ENCODE results near the gene LARP1.
"Not testable (repeated sequence)": the region's sequence is repeated elsewhere in the genome, so short reads cannot be mapped to it uniquely, and the experiment has no call there.

LARP1 gene

DNA sequence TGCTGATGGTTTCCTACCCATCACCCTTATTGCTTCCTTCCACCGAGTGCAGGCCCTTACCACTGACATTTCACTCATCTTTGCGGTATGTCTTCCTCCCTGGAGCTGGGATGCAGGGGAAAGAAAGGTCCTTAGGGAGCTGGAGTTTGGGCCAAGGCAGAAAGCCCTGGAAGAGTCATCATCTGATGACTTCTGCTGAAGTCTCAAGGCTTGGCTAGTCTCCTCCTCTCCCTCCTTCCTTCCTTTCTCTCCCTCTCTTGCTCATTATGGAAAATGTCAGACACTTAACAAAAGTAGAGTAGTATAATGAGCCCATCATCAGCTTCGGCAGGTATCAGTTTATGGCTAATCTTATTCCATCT, 40.0 kb downstream of the LARP1 start:
- no peak for DNase-seq

DNA sequence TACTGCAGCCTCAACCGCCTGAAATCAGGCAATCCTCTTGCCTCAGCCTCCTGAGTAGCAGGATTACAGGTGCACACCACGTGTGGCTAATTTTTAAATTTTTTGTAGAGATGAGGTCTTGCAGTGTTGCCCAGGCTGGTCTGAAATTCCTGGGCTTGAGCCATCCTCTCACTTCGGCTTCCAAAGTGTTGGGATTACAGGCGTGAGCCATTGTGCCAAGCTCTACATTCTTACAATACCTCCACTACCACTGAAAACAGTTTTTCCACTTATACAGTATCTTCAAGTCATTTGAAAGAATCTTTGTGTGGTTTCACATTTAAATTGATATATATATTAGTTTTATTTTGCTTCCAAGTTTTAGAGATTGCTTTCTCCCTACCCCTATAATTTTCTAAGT, 42.6 kb downstream of the LARP1 start:
- DNase-seq: no peak

GRCh38 chr5:154800582-154800981, 45.4 kb downstream of the LARP1 start:
- no peak for DNase-seq

- no peak for DNase-seq
Measured at GRCh38 chr5:154801083-154801482, 45.9 kb downstream of the LARP1 start.

- no peak for DNase-seq
Measured at GRCh38 chr5:154802050-154802449, 46.9 kb downstream of the LARP1 start.

DNA sequence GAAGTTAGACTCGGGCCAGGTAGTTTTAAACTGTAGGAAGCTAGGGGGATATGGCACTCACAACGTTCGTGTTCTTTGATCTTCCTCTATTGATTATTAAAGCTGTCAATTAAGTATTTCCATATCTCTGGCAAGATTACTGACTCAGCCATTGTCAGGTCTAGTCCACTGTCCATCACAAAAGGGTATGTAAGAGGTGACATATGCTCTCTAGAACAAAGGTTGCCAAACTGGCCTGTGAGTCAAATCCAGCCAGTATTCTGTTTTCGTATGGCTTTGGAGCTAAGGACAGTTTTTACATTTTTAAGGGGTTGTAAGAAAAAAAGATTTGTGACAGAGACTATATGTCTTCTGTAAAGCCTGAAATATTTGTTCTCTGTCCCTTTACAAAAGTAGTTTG, 51.0 kb downstream of the LARP1 start:
- DNase-seq: no peak

DNA sequence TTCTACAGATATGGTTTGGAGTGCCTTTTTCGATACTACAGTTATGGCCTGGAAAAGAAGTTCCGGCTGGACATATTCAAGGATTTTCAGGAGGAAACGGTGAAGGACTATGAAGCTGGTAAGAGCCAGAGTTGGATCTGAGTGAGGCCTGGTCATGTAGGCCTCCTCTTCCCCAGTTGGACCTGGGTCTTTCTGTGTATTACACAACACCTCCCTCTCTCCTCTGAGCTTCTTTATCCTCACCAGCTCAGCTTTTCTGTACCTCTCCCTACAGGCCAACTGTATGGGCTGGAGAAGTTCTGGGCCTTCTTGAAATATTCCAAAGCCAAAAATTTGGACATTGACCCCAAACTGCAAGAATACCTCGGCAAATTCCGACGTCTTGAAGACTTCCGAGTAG, 56.1 kb downstream of the LARP1 start:
- DNase-seq: no peak

DNA sequence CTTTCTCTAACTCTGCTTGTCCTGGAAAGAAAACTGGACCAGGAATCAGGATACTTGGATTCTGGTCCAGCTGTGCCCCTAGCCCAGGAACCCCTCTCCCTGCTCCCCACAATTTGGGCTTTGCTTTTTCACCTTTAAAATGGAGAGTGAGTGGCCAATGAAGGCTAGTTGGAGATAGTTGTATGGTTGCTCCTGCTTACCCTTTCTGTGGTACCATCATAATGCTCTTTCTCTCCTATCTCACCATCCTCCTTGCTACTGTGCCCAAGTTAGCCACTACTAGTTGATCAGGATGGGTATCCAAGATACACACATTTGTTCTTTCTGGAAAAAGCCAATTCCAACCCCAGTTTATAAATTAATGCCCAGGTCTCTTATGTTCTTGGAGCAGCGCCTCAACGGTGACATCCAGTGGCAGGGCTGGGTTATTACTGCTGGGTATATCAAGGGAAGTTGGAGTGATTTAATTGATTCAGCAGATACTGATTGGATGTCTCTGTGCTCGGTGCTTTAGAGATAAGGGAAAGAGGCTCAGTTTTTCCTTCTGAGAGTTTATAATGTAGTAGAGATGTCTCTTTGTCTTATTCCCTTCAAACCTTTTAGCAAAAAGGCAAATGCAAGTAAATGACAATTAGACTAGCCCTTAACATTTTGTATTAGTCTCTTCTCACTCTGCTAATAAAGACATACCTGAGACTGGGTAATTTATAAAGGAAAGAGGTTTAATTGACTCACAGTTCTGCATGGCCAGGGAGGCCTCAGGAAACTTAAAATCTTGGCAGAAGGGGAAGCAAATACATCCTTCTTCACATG, 56.7 kb downstream of the LARP1 start:
- peak; percentile 56 for DNase-seq

GRCh38 chr5:154813158-154813557, 58.0 kb downstream of the LARP1 start:
- DNase-seq: no peak

GRCh38 chr5:154813736-154814135, 58.6 kb downstream of the LARP1 start:
- no peak for DNase-seq

DNA sequence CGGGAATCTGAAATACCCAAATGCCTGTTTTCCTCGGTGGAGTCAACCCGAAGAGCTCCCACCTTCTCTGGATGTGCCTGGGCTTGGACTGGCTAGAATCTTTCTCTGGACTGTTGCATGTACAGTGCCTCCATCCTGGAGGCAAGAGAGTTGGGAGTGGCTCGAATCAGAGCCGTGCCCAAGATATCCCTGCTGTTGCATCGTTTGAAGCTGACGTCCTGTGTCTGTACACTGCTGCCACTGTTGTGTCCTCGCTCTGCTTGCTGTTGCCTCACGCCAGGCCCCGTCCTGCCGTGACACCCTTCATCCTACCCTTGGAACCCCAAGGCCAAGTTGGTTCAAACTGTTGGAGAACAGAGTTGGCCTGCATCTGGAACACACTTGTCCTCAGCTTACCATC, 59.8 kb downstream of the LARP1 start:
- DNase-seq: no peak

DNA sequence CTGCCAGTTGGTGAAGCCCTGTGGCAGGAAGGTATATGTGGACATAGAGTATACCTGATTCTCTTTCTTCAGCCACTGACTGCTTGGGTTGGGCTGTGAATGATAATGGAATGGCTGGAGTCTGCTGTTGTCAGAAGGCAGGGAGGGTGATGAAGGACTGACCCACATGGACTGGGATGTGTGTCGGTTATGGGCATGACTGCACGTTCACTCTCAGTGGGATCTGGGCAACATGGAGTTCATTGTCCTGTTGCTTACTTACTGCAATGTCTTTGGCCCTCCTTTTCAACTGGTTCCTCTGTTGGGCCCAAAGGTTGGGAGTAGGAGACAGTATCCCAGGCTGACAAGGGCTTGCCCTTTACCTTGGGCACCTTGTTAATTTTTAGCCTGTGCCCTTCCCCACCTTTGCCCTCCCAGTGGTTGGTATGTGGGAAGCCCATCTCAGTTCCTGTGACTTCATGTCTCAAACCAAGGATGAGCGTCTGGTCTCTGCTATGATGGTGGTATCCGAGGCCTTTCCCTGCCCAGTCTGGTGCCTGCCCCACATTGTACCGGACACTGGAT, 60.6 kb downstream of the LARP1 start:
- no peak for DNase-seq

GRCh38 chr5:154816891-154817492, 61.8 kb downstream of the LARP1 start:
- no peak for DNase-seq

GRCh38 chr5:154817815-154818214, 62.6 kb downstream of the LARP1 start:
- DNase-seq: no peak

- DNase-seq: no peak
Measured at GRCh38 chr5:154818471-154819116, 63.4 kb downstream of the LARP1 start.

DNA sequence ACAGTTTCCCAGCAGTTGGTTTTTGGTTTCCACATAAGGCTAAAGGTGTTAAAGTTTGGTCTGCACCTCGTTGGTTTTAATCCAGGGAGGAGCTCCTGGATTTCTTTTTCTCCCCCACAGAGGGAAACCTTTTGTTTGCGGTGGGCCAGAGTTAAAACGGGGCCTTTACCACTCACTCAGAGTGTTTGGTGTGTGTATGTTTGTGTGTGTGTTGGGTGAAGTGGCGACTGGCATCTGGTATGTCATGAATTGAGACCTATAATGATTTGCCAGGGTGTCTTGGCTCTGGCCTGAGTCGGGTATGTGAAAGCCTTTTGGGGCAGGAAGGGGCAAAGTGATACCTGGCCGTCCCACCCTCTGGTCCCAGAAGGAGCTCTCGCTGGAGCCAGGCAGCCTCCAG, 64.4 kb downstream of the LARP1 start:
- no peak for DNase-seq

GRCh38 chr5:154820383-154820782, 65.2 kb downstream of the LARP1 start:
- no peak for DNase-seq

GRCh38 chr5:154822896-154823295, 67.7 kb downstream of the LARP1 start:
- DNase-seq: not testable (repeated sequence)

DNA sequence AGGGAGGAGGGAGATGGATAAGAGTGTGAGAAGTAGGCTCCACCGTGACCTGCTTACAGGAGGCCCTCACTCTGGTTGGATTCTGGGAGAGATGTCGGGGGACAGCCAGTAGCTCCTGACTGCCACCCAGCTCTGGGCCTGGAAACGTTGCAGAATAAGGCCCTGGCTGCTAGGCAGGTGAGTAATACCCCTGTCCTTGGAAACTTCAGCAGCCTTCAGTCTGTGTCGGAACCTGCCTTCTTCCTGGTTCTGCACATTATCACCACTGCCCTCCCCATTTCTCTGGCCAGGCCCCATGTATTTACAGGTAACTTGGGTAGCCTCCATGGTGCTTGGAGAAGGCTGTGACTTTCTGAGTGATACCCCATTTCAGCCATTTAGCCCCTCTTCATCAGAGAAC, 68.4 kb downstream of the LARP1 start:
- DNase-seq: no peak

- no peak for DNase-seq
Measured at GRCh38 chr5:154824070-154824469, 68.9 kb downstream of the LARP1 start.

GRCh38 chr5:154829181-154829588, 74.0 kb downstream of the LARP1 start:
- no peak for DNase-seq

DNA sequence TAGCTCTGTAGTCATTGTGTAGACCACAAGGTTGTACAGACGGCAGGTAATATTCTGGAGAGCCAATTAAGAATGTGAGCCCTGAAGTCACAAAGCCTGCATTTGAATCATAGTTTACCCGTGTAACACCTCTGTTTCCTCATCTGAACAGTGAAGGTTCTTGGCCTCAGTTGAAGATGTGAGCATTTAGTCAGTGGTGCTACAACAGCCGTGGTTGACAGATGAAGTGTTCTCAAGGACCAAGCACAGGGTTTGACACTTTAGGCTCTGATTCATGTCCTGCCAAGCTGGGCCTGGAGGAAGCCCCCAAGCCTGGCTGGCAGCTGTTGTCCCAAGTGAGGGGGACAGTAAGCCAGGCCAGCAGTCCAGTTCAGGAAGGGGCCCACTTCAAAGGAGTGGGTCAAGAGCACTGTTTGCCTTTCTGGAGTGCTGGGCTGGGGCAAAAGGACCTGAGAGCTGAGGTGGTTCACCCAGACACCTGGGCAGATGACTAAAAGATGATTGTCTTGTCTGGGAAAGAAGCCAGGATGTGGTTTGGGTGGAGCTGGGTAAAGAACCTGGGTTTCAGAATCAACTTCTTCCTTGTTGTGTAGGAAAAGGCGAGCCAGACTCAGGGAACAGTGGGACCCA, 74.5 kb downstream of the LARP1 start:
- no peak for DNase-seq

GRCh38 chr5:154830219-154830595, 75.0 kb downstream of the LARP1 start:
- DNase-seq: no peak

Data from T-helper 9 cell (primary cell).